NCI-H446 (cell line): ENCODE measurements around the gene TBC1D16.
"Not testable (repeated sequence)": the region's sequence is repeated elsewhere in the genome, so short reads cannot be mapped to it uniquely, and the experiment has no call there.

ENCODE experiments used
- DNase-seq, 2 experiments: peaks; one replicate each; lab custom pipeline; 2025; lab: John Stamatoyannopoulos, UW

The TBC1D16 gene

GRCh38 chr17:79974566-79975497, 60.8 kb downstream of the TBC1D16 start:
- DNase-seq = no peak

DNA sequence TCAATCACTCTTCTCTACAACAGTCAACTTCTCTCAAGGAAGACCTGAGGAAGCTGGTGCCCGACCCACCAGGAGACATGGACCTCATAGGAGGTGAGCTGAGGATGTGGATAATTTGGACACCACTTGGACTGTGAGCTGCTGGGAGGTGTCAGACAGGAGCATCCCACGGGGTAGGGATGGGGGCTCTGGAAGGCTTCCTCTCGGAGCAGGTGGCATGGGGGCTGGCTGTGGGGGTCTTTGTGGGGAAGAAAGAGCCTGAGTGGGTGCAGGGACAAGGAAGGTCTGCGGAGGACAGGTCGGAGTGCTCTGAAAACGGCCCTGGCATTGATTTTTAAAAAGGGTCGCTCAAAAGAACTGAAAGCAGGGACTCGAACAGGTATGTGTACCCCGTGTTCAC, 64.0 kb downstream of the TBC1D16 start:
- no peak for DNase-seq

DNA sequence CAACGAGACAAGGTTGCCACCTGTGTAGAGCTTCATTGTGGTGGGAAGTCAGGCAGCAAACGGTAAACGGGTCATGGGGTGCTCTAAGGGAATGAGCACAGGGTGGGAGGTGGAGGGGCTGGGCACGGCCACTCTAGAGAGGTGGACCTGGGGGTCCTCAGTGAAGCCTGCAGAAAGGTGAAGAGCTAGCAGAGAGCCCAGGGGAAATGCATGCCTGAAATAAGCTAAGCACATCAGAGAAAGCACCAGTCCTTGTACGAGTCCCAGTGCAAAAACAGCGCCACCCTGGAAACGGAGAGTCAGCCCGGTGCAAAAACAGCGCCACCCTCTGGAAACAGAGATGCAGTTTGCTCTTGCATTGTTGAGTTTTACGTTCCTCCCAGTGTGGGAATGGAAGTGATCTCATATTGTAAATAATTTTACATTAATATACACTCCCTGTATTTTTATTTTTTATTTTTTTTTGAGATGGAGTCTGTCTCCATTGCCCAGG, 65.0 kb downstream of the TBC1D16 start:
- peak in 1 of 2 experiments; percentile 27 for DNase-seq

DNA sequence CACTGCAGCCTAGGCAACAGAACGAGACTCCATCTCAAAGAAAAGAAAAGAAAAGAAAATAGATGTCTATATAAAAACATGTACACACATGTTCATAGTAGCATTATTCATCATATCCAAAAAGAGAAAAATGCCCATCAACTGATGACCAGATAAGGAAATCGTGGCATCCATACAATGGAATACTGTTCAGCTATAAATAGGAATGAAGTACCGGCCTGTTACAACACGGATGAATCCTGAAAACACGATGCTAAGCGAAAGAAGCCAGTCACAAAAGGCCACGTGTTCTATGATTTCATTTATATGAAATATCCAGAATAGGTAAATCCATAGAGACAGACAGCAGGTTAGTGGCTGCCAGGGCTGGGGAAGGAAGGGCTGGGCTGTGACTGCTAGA, 65.8 kb downstream of the TBC1D16 start:
- no peak for DNase-seq

GRCh38 chr17:79968116-79968515, 67.6 kb downstream of the TBC1D16 start:
- no peak for DNase-seq

DNA sequence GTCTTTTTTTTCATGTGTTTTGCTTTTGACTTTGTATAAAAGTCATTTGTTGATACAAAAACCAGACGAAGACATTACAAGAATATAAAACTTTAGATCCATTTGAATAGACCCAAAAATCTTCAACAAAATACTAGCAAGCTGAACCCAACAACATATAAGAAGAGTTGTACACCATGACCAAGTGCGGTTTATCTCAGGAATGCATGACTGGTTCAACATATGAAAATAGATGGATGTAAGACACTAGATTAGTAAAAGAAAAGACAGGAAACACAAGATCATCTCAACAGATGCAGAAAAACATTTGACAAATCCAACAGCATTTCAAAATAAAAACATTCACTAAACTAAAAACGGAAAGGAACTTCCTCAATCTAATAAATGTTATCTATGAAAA, 69.0 kb downstream of the TBC1D16 start:
- DNase-seq = no peak

DNA sequence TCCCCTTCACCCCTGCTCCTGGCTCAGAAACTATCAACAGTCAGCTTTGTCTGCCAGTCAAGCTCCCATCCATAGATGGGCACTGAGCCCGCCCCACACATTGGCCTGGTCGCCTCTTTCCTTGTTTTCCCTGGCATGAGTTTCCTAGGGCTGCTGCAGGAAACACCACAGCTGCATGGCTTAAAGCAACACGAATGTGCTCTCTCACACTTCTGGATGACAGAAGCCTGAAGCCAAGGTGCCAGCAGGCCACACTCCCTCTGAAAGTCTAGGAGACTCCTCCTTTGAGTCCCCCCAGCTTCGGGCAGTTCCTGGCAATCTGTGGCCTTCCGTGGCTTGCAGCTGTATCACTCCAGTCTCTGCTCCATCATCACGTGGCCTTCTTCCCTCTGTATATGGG, 69.9 kb downstream of the TBC1D16 start:
- no peak for DNase-seq

DNA sequence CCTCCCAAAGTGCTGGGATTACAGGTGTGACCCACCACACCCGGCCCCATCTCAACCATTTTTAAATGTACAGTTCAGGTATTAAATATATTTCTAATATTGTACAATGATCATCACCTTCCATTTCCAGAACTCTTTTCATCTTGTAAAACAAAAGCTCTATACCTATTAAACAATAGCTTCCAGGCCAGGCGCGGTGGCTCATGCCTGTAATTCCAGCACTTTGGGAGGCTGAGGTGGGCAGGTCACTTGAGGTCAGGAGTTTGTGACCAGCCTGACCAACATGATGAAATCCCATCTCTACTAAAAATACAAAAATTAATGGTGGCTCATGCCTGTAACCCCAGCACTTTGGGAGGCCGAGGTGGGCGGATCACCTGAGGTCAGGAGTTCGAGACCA, 73.2 kb downstream of the TBC1D16 start:
- DNase-seq = not testable (repeated sequence)

- DNase-seq = not testable (repeated sequence)
Observed at GRCh38 chr17:79961567-79961966, 74.1 kb downstream of the TBC1D16 start.

DNA sequence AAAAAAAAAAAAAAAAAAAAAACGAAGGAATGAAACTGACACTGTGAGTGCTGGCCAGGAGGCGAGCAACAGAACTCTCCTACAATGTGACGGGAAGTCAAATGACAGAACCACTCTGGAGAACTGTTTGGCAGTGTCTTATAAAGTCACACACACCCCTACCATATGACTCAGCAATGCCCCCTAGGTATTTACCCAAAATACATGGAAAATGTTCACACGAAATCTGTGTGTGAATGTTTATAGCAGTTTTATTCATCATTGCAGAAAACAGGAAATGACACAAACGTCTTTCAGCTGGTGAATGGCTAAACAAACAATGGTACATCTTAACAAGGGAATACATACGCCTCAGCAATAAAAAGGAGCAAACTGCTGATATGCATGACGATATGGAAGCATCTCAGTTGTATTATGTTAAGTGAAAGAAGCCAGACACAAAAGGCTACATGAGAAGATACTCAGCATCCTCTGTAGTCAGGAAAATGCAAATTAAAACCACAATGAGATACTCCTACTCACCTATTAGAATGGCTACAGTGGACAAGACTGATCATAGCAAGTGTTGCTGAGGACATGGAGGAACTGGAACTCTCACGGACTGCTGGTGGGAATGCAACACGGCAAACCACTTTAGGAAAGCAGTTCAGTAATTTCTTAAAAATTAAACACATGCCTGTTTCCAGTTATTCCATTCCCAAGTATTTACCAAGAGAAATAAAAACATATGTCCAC, 74.7 kb downstream of the TBC1D16 start:
- DNase-seq = no peak

DNA sequence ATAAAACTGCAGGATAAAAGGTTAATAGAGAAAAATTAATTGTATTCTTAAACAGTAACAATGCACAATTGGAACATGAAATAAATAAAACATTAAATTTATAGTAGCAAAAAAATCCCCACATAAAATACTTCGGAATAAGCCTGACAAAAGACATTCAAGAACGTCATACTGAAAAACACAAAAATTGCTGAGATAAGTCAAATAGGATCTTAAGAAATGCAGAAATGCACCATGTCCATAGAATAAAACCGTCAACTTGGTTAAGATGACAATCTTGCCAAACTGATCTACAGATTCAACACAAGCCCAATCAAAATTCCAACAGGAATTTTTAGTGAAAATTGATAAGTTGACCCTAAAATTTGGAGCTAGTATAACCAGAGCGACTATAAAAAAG, 76.6 kb downstream of the TBC1D16 start:
- DNase-seq = no peak

GRCh38 chr17:79956853-79957252, 78.8 kb downstream of the TBC1D16 start:
- no peak for DNase-seq

DNA sequence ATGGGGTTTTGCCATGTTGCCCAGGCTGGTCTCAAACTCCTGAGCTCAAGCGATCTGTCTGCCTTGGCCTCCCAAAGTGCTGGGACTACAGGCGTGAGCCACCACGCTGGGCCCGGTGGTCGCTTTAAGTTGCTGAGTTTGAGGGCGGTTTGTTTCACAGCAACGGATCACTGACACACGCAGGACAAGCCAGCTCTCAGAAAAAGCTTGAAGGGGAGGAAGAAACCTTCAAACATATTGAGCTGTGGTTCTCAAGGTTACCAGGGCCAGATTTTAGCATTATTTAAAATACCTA, 79.3 kb downstream of the TBC1D16 start:
- DNase-seq = not testable (repeated sequence)

DNA sequence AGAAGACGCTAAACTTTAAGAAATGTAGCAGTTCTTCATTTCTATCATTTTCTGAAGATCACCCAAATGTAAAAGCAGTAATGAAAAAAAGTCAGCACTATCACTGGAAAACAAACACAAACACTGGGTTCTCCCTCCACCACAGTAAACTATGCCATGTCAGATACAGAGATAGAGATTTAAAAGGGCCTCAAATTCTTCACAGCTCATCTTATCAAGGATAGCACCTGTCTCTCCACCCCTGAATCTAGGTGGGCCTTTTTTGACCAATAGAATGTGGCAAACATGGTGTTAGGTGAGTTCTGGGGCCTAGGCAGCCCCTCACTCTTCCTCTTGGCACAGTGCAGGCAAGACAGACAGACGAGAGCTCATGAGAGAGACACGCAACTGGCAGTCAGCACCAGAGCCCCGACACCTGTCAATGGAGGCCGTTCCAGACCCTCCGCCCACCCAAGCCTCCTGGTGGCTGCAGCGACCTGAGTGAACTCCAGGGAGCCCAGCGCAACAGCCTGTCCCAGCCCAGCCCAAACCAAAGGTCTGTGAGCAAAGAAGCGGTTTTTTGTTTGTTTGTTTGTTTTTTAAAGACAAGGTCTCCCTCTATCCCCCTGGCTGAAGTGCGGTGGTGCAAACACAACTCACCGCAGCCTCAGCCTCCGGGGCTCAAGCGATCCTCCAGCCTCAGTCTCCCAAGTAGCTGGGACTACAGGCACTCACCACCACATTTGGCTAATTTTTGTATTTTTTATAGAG, 79.8 kb downstream of the TBC1D16 start:
- no peak for DNase-seq

GRCh38 chr17:79955167-79955549, 80.5 kb downstream of the TBC1D16 start:
- DNase-seq = no peak

DNA sequence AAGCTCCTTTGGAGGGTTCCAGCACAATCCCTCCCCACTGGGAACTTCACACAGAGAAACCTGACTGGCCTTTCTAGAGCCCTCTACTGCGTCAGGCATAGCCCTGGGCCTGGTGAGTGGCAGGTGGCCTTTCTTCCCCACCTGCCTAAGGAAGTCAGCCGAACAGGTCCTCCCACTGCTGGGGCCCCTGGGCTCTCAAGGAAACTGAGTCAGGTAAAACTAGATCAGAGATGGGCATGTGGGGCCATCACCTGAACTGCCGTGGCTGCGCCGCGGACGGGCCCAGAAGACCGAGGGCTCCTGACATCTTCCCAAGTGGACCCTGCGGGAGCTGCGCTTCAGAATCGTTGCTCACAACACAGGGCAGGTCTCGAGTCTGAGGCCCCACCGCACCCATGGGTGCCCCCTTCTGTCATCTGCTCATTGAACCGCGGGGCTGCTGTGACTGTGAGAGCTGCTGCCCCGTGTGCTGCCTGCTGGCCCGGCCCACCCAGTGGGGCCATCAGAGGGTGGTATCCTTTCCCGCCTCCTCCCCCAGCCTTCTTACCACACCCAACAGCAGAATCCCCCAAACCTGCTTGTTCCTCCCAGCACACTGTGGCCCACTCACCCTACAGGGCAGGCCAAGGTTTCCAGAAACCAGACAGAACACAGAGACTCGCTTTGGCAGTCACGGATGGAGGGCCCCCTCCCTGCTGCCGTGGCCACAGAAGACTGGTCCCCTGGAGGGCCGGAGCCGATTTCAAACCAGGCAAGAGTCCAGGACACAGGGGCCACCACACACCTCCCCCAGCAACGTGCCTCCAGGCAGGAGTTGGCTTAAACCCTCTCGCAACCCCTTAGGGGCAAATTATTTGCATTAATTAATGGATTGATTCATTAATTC, 81.1 kb downstream of the TBC1D16 start:
- DNase-seq = no peak

- no peak for DNase-seq
Observed at GRCh38 chr17:79953335-79953734, 82.3 kb downstream of the TBC1D16 start.

GRCh38 chr17:79952901-79953300, 82.8 kb downstream of the TBC1D16 start:
- DNase-seq = no peak

GRCh38 chr17:79952265-79952877, 83.3 kb downstream of the TBC1D16 start:
- DNase-seq = no peak

- no peak for DNase-seq
Observed at GRCh38 chr17:79951361-79952264, 84.1 kb downstream of the TBC1D16 start.
